Smooth muscle cell (in vitro differentiated cells): Measurements from ENCODE around the gene MKI67. TPM values are rescaled to one million over a fixed set of nuclear protein-coding genes. Genes with fewer than 3 reads are reported as not detected.

Experiments
- DNase-seq: peaks from one replicate; lab custom pipeline; 2025; ENCODE audit not compliant: unreplicated experiment; lab: John Stamatoyannopoulos, UW
- H2AFZ ChIP-seq: fragments of 200-600 bp; sonication (generic); 2 replicates; pipeline ENCODE4 v1.6.0; 2016; ENCODE audit warnings: antibody characterized with exemption, low read depth, mild to moderate bottlenecking
- H3F3A ChIP-seq: fragments of 200-600 bp; sonication (generic); 2 replicates; pipeline ENCODE4 v1.6.0; 2017; ENCODE audit warnings: antibody characterized with exemption, low read depth
- H3K27ac ChIP-seq: fragments of 200-600 bp; sonication (generic); 2 replicates; pipeline ENCODE4 v1.5.1; 2016; ENCODE audit warnings: low read depth, mild to moderate bottlenecking
- H3K27me3 ChIP-seq: fragments of 200-600 bp; sonication (generic); 2 replicates; pipeline ENCODE4 v1.6.1; 2016; ENCODE audit warnings: low read depth, mild to moderate bottlenecking
- H3K36me3 ChIP-seq: fragments of 200-600 bp; sonication (generic); 2 replicates; pipeline ENCODE4 v1.5.1; 2016; ENCODE audit warnings: low read depth
- H3K4me1 ChIP-seq: fragments of 200-600 bp; sonication (generic); 2 replicates; pipeline ENCODE4 v1.5.1; 2016; ENCODE audit warnings: low read depth
- H3K4me2 ChIP-seq: fragments of 200-600 bp; sonication (generic); 2 replicates; pipeline ENCODE4 v1.6.0; 2016; ENCODE audit warnings: mild to moderate bottlenecking
- H3K4me3 ChIP-seq: fragments of 200-600 bp; sonication (generic); 2 replicates; pipeline ENCODE4 v1.5.1; 2016; ENCODE audit warnings: mild to moderate bottlenecking
- H3K79me2 ChIP-seq: fragments of 200-600 bp; sonication (generic); 2 replicates; pipeline ENCODE4 v1.6.0; 2016; ENCODE audit warnings: low read depth, mild to moderate bottlenecking
- H3K9ac ChIP-seq: fragments of 200-600 bp; sonication (generic); 2 replicates; pipeline ENCODE4 v1.6.0; 2016; ENCODE audit warnings: low read depth
- H3K9me3 ChIP-seq: fragments of 200-600 bp; sonication (generic); replicated peaks from 2 replicates; pipeline ENCODE4 v1.5.1; 2016; ENCODE audit warnings: low read depth
- H4K20me1 ChIP-seq: fragments of 200-600 bp; sonication (generic); 2 replicates; pipeline ENCODE4 v1.6.0; 2016; ENCODE audit warnings: low read depth
- WGBS: methylation state at CpG from one replicate; pipeline ENCODE4 v1.1.7; 2016; ENCODE audit warnings: low lambda C conversion rate; 5-methylcytosine and 5-hydroxymethylcytosine counted together
- polyA plus RNA-seq: library from polyadenylated mRNA; unstranded; fragments of >200 nt; fragmentation: Nextera tagmentation; extraction: Ambion mirVana; gene quantifications from 2 replicates; pipeline ENCODE4 v1.2.1, GENCODE V29; 2016
- total RNA-seq: library from RNA; depleted of rRNA; stranded (reverse); fragments of >200 nt; gene quantifications from 2 replicates; pipeline ENCODE4 v1.2.3, GENCODE V29; 2014
- TF ChIP-seq, protein P1 (sequence below): fragments of 200-600 bp; sonication (generic); IDR thresholded peaks from 2 replicates; pipeline ENCODE4 v1.5.1; 2017; ENCODE audit warnings: borderline replicate concordance, mild to moderate bottlenecking, antibody characterized with exemption; ENCODE audit not compliant: insufficient read depth, poor library complexity, severe bottlenecking

Gene MKI67
- total and polyA plus RNA-seq, 2 experiments from 2014 or later: 7.9 to 10.8 TPM

DNA sequence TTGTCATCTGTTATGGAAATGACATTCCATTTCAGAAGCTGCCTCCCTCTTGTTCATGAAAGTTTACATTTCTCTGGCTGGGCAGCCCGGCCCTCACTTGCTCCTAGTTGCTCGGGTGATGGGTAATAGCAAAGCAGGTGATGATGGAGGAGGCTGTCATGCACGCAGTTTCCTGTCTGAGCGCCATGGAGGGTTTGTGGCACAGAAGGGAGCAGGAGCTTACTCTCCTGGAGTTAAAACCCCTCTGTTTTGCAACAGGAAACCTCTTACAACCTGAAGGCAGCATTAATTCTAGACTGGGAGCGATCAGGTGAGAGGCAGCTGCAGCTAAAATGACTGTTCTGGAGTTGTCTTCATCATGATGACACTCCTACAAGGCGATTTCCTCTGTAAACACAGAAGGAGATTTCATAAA lies 34.1 kb upstream of the MKI67 start:
- no peaks in the 10 kb centered on the region for H3K9me3 ChIP-seq
- DNase-seq: no peak
- no peak overlapping the region for H3K4me2 ChIP-seq
- no peak overlapping the region for H2AFZ ChIP-seq
- no peaks in the 10 kb centered on the region for H3F3A ChIP-seq
- no peak overlapping the region for H3K4me3 ChIP-seq
- peaks cover 13% of the 10 kb centered on the region for H3K27me3 ChIP-seq
- no peaks in the 10 kb centered on the region for H3K36me3 ChIP-seq
- no peaks in the 10 kb centered on the region for H4K20me1 ChIP-seq
- H3K79me2 ChIP-seq: no peaks in the 10 kb centered on the region
- WGBS: 75% methylated on average over 6 of the region's 6 CpGs
- TF ChIP-seq, protein P1, sequence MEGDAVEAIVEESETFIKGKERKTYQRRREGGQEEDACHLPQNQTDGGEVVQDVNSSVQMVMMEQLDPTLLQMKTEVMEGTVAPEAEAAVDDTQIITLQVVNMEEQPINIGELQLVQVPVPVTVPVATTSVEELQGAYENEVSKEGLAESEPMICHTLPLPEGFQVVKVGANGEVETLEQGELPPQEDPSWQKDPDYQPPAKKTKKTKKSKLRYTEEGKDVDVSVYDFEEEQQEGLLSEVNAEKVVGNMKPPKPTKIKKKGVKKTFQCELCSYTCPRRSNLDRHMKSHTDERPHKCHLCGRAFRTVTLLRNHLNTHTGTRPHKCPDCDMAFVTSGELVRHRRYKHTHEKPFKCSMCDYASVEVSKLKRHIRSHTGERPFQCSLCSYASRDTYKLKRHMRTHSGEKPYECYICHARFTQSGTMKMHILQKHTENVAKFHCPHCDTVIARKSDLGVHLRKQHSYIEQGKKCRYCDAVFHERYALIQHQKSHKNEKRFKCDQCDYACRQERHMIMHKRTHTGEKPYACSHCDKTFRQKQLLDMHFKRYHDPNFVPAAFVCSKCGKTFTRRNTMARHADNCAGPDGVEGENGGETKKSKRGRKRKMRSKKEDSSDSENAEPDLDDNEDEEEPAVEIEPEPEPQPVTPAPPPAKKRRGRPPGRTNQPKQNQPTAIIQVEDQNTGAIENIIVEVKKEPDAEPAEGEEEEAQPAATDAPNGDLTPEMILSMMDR: no peak
- no peaks in the 10 kb centered on the region for H3K4me1 ChIP-seq
- no peak overlapping the region for H3K9ac ChIP-seq
- H3K27ac ChIP-seq: no peak overlapping the region

DNA sequence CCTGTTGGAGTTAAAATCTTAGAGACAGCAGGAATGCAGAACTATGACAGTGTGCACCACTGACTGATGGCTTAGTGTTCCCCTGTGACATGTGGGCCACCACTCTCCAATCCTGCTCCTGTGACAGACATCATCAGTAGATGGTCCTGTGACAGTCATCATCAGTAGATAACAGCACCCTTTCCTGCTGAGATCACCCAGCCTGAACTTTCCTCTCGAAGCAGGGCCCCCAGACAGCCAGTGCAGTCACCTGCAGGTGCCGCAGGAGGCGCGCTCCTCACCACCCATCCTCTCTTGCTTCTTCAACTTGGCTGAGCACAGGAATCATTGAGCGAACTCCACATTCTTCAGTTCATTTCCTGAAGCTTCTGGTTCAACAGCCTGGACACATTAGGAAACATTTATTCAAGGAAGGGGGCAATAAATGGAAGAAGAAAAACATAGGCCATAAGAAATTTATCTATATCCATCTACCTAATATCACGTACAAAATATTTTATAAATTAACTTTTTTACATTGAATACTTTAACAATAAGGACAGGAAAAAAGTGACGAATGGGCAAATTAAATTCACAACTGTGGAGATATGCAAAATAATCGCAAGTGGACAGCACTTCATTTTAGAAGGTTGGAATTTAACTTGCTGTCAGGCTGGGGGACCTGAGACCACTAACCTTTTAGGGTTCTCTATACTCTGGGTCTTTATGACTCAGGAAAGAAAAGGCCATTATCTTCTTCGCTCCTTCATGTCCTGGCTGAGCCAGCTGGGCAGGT lies 32.0 kb upstream of the MKI67 start:
- Histone ChIP-seq H3K36me3 (no peaks in the 10 kb centered on the region), H3K79me2 (no peaks in the 10 kb centered on the region), H4K20me1 (no peaks in the 10 kb centered on the region), H3K4me1 (no peaks in the 10 kb centered on the region), H3K27me3 (peaks cover 13% of the 10 kb centered on the region), H2AFZ (no peak overlapping the region), H3K4me2 (no peak overlapping the region), H3K9ac (no peak overlapping the region), H3F3A (no peaks in the 10 kb centered on the region), H3K4me3 (no peak overlapping the region), H3K27ac (no peak overlapping the region), H3K9me3 (no peaks in the 10 kb centered on the region)
- no peak for DNase-seq
- WGBS: 88% methylated on average over 9 of the region's 9 CpGs
- TF ChIP-seq, protein P1: no peak

DNA sequence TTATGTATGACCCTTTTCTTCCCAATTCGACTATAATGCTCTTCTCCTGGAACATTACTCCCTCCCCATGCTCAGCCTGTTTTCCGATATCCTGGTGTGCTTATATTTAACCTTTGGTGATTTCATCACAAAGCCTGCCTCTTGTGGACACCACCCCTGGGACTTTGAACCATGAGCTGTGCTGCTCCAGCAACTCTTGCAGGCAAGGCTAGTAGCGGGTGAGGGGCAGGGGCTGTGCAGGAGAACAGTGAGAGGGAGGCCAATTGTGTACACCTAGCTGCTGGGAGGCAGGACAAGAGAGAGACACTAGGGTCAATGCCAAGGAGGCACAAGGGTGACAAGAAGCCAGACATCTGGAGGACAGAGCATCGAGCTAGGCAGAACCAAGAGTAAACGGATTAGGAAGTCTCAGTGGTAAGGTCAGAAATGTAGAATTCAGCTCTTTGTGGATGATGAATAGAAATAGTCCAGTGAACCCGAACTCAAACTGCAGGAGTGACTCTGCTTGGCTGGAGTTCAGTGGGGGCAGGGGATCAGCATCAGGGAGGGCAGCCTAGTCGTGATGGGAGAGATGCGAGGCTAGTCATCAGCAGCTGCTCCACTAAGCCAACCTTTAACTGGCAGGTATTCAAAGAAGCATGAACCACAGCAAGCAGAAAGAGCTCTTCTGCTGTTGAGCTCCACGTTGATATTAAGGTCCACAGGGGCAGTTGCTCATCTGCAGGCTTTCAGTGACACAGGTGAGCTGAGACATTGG lies 31.0 kb upstream of the MKI67 start:
- no peak overlapping the region for H3K27ac ChIP-seq
- H3K9ac ChIP-seq: no peak overlapping the region
- H3K9me3 ChIP-seq: no peaks in the 10 kb centered on the region
- no peak overlapping the region for H3K4me3 ChIP-seq
- WGBS: 92% methylated on average over 9 of the region's 9 CpGs
- TF ChIP-seq, protein P1: no peak
- DNase-seq: no peak
- H3K79me2 ChIP-seq: no peaks in the 10 kb centered on the region
- no peaks in the 10 kb centered on the region for H3K36me3 ChIP-seq
- H3K27me3 ChIP-seq: peaks cover 13% of the 10 kb centered on the region
- H3K4me2 ChIP-seq: no peak overlapping the region
- no peaks in the 10 kb centered on the region for H4K20me1 ChIP-seq
- no peak overlapping the region for H2AFZ ChIP-seq
- H3F3A ChIP-seq: no peaks in the 10 kb centered on the region
- no peaks in the 10 kb centered on the region for H3K4me1 ChIP-seq
